Posterior vena cava (tissue), 2 donors: ENCODE data around the gene MAP2K5. TPM values are rescaled to one million over a fixed set of nuclear protein-coding genes. Genes with fewer than 3 reads are reported as not detected.

ENCODE experiments used
- DNase-seq: peaks from one replicate; pipeline ENCODE4 v3.0.0-alpha.2; 2020; ENCODE audit warnings: low spot score
- intact Hi-C, 2 donors: fragments of 100-400 bp; cut with DNase I; formaldehyde crosslinking; loops; one replicate each; pipeline versions ENCODE4 v1.14.1 to v1.14.2; 2022 to 2023
- long read RNA-seq, 2 donors: library from polyadenylated mRNA; unstranded; transcript quantifications; one replicate each; pipeline ENCODE4 v2.0.0, GENCODE V29; 2020 to 2021
- total RNA-seq, 2 donors: library from RNA; stranded (reverse); fragmentation: NEBNext Ultra II Directional; extraction: Animal tissue kit (Norgen Biotek cat#: 25700); gene quantifications; one replicate each; pipeline ENCODE4 v1.2.1, GENCODE V29; 2021
- donor health status: DM: yes; HTN: yes; CAD: no.
- donor health status: DM: yes; HTN: yes; CAD: no.

Gene MAP2K5
- total RNA-seq: 10 to 100 TPM; 13.5 to 21.7 TPM
- long read RNA-seq, donor 1, partial matches to known transcripts: 2 of 4 reads
- long read RNA-seq, donor 1, other reads (novel, unspliced or antisense): 1 of 4 reads
- long read RNA-seq, donor 2, transcript MAP2K5-204 (21 exons, 1,689 nt): minor isoform, 13 of 43 reads
- long read RNA-seq, donor 2, transcript MAP2K5-201 (22 exons, 2,347 nt): major isoform, 15 of 43 reads
- long read RNA-seq, donor 2, partial matches to known transcripts: 0 of 43 reads
- long read RNA-seq, donor 2, other reads (novel, unspliced or antisense): 13 of 43 reads

DNA sequence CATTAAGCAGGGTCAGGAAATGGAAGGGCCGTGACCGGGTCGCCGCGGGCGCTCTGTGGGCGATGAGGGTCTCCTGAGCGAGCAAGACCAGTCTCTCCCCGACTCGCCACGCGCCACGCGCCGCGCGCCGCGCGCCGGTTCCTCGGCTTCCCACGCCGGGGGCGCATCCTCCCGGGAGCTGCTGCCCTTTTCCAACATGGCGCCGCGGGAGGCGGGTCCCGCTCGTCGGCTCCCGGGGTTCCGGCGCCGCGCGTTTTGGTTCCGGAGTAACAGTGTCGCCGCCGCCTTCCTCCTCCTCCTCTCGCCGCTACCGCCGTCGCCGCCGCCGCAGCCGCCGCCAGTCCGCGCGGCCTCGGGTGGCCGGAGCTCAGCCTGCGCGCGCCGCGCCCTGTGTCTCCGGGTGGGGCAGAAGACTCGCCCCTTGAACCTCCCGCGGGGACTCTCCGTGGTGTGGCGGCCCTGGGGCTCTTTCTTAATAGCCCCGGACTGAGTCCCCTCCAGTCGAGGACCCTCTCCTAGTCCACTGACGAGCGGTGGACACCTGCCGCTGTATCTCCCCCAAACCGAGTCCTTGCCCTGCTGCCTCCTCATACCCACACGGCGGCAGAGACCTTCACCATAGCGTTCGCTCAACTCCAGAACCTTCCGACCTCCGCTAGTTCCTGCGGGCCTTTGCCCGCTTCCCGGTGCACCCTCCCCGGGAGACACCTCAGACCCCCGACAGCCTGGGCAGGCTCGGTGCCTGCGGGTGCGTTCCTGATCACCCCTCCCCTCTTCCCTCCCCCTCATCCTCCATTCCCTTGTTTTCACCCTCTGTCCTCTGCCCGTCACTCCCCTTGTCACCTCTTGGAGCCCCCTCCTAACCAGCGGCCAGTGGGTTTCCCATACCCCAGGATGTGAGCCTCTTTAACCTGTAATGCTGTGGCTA, at the start of gene MAP2K5:
TSS of gene MAP2K5 (plus strand) at position 284 of the 928 bp plus-strand sequence. CDS start at position 917, 633 bp downstream.
- intact Hi-C loops: no loop called here
- DNase-seq: peak; percentile 96

DNA sequence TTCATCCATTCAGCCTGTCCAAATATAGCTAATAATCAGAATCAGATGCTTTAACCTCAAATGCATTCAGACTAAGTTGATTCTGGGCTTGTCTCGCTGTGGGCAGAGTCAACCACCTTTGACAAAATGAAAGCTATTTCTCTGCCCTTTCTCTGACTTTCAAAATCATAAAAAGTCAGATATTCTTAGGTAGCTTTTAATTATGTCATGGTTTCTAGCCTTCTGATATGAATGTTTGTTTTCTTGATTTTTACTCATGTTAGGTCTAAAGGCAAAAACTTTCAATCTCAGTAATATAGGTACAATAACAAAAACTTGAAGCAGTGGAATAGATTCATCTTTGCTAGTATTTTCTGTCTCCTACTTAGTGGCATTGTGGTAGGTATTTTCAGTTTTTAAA, 46.9 kb upstream of the MAP2K5 start:
- no peak for DNase-seq
- intact Hi-C loops: loop anchor here in 1 of 2 donors (10.0 kb wide), 1 partner anchor 339 kb away; no protein-coding TSS in a partner anchor

DNA sequence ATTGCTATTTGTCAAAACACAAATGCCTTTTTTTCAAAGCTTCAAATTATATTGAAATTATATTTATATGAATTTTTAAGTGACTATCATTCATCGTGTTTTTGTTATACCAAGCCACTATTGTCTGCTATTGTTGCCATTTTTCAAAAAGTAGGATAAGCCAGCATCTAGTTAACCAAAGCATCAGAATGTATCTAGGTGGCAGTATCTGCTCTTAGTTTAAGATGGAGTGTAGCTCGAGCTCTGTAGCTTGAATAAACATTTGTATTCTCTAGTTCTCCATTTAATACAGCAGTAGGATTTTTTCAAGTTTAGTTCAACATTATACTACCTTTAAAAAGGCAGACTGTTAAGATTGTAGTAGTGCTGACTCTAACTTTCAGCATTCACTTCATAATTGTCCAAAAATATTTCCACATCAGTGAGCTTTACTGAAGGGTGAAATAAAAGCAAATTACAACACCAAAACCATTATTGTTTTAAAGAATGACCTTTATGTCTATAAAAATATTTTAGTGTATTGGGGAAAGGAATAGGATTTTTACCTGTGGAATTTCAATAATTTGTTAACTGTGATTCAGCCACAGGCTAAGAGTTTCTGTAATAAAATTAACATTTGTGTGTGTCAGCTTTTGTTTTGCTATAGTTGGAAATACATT, 41.2 kb upstream of the MAP2K5 start:
- no peak for DNase-seq
- intact Hi-C loops: no loop called here

DNA sequence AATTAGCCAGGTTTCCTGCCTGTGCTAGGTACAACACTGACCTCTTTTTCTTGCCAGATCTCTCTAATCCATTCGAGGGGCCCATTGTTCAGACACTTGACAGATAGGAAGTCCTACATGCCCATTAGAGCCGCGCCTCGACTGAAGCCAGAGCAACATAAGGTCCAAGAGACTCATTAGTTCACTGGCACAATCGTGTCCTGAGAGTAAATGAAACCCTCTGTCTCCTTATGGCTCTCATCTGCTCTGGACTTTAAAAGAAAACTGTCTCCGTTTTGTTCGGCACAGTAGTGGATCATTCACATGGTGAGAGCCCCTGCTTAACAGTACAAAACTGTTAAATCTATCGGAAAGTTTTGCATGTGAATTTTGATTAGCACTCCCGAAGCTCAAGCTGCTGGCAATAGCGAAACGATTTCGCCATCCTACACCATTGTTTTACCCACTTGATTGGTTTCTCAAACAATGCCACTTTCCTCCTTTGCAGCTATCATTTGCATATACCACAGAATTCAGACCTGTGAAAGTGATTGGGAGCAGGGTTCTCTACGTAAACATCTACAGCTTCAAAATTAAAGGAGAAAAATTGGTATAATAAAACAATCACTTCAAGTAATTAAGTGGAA, 40.6 kb upstream of the MAP2K5 start:
- intact Hi-C loops: no loop called here
- DNase-seq: no peak

DNA sequence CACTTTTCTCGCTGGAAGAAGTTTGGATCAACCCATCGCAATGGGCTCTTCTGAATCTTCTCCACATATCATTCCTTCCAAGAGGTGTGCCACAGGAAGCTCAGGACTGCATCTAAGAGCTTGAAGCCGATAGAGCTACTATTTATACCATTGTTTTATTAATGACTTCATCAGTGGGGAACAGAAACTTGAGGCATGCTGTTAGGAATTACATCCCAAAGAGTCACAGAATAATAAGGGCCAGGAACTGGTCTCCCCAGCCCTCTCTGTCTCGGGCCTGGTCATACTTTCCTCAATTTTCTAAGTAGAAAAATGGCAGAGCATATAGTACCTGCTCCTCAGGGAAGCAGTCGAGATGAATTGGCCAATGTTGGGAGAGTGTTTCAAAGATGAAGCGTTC, 38.4 kb upstream of the MAP2K5 start:
- intact Hi-C loops: no loop called here
- no peak for DNase-seq

DNA sequence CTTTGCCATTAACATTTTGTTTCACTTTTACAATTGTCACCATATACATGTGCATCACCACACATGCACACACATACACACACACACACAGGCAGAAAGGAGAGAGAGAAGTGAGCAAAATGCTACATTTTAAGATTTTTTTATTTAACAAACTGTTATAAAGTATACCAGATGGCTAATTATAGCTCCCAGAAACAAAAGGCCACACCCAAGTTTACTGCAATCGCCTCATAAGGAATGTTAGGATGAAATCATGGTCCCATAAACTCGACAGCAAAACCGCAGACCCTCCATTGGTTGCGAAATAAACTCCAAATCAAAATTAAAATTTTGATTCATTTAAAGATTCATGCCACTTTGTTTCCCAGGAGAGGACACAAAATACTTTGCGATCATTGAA, 37.7 kb upstream of the MAP2K5 start:
- DNase-seq: no peak
- intact Hi-C loops: no loop called here

DNA sequence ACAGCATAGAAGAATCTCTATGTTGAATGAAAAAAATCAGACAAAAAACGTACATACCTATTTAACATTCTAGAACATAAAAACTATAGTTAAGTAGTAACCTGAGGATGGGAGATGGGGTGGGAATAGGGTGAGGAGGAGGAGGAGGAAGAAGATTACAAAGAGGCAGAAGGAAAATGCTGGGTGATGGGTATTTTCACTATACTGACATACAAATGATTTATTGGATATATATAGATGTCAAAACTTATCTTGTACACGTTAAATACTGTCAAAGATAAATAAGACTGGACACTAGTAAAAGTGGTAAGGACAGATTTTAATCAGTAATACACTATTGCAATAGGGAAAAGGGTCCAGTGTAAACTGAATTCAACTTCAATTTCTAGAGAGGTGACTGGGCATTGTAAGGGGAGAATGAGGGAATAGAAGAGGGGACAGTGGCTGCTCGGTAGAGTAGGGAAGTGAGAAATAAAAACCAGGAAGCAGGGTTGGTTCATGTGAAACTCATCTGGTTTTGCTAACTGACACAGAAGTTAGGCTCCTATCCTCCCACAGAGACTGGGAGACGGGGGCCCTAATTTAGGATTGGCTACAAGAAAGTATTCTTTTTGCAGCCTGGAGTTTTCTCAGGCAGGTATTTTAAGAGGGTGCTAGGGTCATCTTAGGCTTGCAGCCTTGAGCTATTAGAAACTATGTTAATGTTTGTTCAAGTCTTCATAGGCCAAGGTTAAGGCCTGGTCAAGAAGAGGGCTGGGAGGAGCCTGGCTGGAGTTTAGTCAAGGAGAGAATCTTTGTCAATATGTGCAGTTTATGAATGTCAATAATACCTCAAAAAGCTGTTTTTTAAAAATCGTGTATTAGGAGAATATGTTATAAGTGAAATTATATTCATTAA, 36.6 kb upstream of the MAP2K5 start:
- intact Hi-C loops: no loop called here
- DNase-seq: no peak

DNA sequence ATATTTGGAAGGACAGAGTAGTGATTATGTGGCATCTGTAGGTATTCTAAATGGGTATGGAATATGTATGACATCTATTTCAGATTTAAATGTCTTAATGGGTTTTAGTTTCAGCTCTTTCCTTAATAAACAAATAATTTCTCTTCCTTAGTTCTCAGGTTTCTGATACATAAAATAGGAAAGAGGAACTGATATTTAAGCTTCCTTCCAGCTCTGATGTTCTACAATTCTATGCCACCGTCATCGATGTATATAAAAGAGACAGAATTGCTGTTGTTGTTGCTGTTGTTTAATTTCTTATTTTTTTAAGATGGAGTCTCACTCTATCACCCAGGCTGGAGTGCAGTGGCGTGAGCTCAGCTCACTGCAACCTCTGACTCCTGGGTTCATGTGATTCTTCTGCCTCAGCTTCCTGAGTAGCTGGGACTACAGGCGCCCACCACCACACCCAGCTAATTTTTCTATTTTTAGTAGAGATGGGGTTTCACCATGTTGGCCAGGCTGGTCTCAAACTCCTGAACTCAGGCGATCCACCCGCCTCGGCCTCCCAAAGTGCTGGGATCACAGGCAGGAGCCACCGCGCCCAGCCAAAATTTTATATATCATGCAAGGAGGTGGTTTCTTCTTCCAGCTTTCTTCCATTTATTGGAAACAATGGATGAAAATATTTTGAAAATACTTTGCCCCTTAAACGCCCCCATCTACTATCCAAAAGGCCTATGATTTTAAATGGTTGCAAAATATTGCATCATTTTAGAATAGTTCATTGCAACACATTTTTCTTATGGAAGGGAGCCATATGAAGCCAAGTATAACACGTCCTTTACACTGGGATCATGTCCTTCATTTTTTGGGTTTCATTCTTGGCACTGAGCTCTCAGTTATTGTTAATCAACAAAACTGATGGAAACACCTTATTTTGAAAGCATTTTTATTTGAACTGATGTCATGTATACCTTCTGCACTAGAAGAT, 35.4 kb upstream of the MAP2K5 start:
- no peak for DNase-seq
- intact Hi-C loops: no loop called here

DNA sequence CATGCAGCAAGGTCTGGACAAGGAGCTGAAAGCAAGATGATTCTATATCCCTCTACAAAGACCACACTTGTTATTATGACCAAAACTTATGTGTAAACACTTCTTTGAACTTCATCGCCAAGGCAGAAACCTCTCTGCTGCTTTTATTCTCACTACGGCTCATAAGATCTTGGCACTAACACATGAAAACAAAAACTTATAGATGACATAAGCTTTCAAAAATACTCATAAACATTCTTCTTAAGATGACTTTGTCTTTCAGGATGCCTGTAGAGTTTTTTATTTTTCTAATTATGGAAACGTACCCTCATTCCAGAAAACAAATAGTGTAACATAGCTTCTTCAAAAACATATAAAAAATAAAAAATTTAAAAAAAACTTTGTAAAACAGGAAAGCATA, 34.1 kb upstream of the MAP2K5 start:
- DNase-seq: no peak
- intact Hi-C loops: no loop called here

DNA sequence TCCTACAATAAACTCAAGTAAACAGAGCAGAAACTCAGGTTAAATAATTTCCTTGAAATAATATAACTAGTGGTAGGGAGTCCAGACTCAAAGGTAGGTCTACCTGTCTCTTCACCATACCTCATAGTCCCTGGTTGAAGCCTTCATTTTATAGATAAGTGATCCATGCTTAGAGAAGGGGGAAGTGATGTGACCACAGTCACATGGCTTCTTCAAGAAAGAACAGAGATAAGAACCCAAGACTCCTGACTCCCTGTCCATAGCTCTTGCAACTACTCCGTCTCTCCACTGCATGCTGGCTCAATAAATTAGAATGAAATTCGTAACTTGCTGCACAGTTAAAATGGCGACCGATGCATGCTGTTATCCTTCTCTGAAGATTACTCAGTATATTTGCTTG, 32.6 kb upstream of the MAP2K5 start:
- intact Hi-C loops: no loop called here
- no peak for DNase-seq

DNA sequence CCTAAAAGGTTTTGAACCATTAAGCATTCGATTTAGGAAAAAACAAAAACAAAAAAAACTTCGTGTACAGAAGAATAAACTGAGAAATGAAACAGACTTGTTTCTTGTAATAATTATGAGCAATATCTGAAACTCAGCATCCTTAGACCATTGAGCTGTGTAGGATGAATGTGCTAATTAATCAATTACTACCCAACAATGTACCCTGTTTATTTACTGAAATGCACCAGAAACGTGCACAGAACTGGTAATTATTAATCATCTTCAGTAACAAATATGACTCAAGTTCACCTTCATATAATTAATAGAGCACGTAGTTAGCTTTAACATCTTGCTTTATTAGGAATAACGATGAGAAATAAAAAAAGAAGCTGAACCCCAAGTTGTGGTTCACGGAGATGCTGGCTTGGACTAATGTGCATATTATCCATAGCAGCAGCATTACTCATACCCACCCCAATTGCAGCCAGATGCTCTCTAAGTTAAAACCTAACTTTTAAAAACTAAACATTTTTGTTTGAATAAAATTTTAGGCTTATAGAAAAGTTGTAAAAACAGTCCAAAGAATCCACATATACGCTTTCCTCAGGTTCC, 31.8 kb upstream of the MAP2K5 start:
- intact Hi-C loops: no loop called here
- no peak for DNase-seq

DNA sequence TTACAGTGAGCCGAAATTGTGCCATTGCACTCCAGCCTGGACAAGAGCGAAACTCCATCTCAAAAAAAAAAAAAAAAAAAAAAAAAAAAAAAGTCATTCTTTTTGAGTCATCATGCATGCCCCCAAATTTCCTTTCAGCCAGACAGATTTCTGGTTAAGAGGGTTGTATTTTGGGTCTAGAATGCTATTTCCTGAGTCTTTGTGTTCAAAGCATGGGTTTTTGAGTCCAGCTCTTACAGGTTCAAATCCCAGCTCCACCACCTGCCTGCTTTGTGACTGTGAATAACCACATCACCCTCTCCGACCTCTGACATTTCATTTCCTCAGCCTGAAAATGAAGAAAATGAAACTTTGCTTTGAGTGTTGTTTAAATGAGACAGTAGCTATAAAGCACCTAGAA, 30.9 kb upstream of the MAP2K5 start:
- DNase-seq: no peak
- intact Hi-C loops: no loop called here

DNA sequence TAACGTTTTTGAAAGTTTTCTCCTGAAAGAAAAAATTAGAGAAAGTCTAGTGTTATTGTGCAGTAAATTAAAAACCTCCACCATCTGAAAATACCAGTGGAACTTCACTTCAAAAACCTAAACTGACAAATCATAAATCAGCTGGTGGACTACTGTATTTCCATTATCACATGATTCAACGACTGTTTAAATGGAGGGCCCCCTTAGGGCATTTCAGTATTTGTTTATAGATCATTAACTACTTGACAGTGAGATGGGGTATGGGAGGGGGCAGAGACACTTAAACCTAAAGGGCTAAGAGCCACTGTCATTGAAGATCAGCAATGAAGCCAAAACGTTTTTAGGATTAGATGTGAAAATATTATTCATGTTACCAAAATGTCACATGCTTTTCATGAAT, 30.4 kb upstream of the MAP2K5 start:
- no peak for DNase-seq
- intact Hi-C loops: no loop called here

DNA sequence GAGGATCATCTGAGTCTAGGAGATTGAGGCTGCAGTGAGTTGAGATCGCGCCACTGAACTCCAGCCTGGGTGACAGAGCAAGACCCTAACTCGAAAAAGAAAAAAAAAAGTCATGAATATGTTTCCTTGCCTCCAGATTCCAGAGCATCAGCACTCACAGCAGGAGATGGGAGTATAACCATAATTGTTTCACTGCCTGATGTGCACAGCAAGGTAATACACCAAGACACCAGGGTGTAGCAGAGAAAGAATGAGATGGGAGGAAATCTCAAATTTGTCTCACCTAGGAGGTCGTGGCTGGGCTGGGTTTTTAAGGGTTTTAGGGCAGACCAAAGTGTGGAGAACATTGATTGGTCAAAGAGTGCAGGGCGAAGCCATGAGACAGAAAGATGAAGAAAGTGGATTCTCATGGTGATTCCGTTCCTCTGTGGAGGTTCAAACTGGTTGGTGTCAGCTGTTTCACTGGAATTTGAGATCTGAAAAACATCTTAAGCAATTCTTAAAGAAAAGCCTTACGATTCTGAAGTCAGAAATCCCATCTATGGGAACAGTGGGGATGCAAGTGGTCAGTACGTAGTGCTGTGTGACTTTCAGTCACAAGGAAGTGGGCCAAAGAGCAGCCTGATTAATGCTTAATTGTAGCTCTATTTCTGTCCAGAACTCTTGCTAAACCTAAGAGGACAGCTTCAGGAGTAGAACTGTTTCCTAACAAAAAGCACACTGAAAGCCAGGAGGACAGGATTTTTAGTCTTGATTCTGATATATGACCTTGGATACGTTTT, 29.4 kb upstream of the MAP2K5 start:
- intact Hi-C loops: no loop called here
- DNase-seq: no peak

DNA sequence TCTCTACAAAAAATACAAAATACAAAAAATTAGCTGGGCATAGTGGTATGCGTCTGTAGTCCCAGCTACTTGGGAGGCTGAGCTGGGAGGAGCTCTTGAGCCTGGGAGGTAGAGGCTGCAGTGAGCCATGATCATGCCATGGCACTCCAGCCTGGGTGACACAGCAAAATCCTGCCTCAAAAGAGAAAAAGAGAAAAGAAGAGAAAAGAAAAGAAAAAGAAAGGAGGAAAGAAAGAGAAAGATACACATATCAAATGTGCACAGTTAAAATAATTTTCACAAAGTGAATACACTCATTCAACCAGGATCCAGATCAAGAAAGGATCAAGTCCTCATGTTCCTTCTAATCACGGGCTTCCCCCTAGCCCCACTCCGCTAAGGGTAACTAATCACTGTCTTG, 27.4 kb upstream of the MAP2K5 start:
- no peak for DNase-seq
- intact Hi-C loops: no loop called here

DNA sequence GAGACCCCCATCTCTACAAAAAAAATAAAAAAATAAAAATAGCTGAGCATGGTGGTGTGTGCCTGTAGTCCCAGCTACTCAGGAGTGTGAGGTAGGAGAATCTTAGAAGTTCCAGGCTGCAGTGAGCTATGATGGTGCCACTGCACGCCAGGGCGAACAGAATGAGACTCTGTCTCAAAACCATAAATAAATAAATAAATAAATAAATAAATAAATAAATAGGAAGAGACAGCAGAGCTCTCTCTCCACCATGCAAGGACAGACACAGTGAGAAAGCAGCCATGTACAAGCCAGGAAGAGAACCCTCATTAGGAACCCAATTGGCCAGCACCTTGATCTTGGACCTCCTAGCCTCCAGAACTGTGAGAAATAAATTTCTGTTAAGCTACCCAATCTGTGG, 26.9 kb upstream of the MAP2K5 start:
- intact Hi-C loops: no loop called here
- DNase-seq: no peak
